ENCODE results near the gene ZNF555.
A peak's percentile ranks its signal among the peaks of the same experiment; 100 is the strongest.

Gene ZNF555

GRCh38 chr19:2841855-2842574 is 740 bp downstream of the ZNF555 start:
- no peaks in the 10 kb centered on the region for H3K27me3 ChIP-seq (ENCODE audit: control insufficient read depth, insufficient read depth, low read length)
- H3K4me1 ChIP-seq = no peaks in the 10 kb centered on the region
- peak overlapping the region; percentile 93 for H3K4me2 ChIP-seq (ENCODE audit: low read length)
- no peaks in the 10 kb centered on the region for H3K36me3 ChIP-seq (ENCODE audit: control insufficient read depth, insufficient read depth, low read length)
- peak overlapping the region; percentile 68 for H3K4me3 ChIP-seq (ENCODE audit: low read depth, low read length)
- peak overlapping the region; percentile 52 for H2AFZ ChIP-seq
- peak overlapping the region; percentile 57 for H3K9ac ChIP-seq
- H3K27ac ChIP-seq = no peak overlapping the region
- TF ChIP-seq, protein P1, sequence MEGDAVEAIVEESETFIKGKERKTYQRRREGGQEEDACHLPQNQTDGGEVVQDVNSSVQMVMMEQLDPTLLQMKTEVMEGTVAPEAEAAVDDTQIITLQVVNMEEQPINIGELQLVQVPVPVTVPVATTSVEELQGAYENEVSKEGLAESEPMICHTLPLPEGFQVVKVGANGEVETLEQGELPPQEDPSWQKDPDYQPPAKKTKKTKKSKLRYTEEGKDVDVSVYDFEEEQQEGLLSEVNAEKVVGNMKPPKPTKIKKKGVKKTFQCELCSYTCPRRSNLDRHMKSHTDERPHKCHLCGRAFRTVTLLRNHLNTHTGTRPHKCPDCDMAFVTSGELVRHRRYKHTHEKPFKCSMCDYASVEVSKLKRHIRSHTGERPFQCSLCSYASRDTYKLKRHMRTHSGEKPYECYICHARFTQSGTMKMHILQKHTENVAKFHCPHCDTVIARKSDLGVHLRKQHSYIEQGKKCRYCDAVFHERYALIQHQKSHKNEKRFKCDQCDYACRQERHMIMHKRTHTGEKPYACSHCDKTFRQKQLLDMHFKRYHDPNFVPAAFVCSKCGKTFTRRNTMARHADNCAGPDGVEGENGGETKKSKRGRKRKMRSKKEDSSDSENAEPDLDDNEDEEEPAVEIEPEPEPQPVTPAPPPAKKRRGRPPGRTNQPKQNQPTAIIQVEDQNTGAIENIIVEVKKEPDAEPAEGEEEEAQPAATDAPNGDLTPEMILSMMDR (IDR thresholded peaks at IDR 0.05) = no peak
- H3K79me2 ChIP-seq = peaks cover 13% of the 10 kb centered on the region
- H3K9me3 ChIP-seq (ENCODE audit: control insufficient read depth, low read length) = no peaks in the 10 kb centered on the region

DNA sequence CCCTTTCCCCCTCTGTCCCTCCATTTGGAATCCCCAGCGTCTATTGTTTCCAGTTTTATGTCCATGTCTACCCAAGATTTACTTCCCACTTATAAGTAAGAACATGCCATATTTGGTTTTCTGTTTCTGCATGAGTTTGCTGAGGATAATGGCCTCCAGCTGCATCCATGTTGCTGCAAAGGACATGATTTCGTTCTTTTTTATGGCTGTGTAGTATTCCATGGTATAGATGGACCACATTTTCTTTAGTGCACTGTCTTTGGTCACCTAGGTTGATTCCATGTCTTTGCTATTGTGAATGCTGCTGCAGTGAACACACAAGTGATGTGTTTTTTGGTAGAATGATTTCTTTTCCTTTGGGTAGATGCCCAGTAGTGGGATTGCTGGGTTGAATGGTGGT is 3.8 kb downstream of the ZNF555 start:
- Histone ChIP-seq H3K27me3 (ENCODE audit: control insufficient read depth, insufficient read depth, low read length) (no peaks in the 10 kb centered on the region), H3K4me1 (no peaks in the 10 kb centered on the region), H3K4me3 (ENCODE audit: low read depth, low read length) (no peak overlapping the region), H3K9me3 (ENCODE audit: control insufficient read depth, low read length) (no peaks in the 10 kb centered on the region), H3K9ac (no peak overlapping the region), H3K36me3 (ENCODE audit: control insufficient read depth, insufficient read depth, low read length) (no peaks in the 10 kb centered on the region), H3K4me2 (ENCODE audit: low read length) (no peak overlapping the region), H2AFZ (no peak overlapping the region), H3K79me2 (peaks cover 13% of the 10 kb centered on the region), H3K27ac (no peak overlapping the region)
- TF ChIP-seq, protein P1 (IDR thresholded peaks at IDR 0.05) = no peak

- no peaks in the 10 kb centered on the region for H3K4me1 ChIP-seq
- H3K4me3 ChIP-seq (ENCODE audit: low read depth, low read length) = no peak overlapping the region
- H3K9me3 ChIP-seq (ENCODE audit: control insufficient read depth, low read length) = no peaks in the 10 kb centered on the region
- H3K9ac ChIP-seq = no peak overlapping the region
- no peak overlapping the region for H3K4me2 ChIP-seq (ENCODE audit: low read length)
- TF ChIP-seq, protein P1 (IDR thresholded peaks at IDR 0.05) = no peak
- no peak overlapping the region for H3K27ac ChIP-seq
- H2AFZ ChIP-seq = no peak overlapping the region
- H3K36me3 ChIP-seq (ENCODE audit: control insufficient read depth, insufficient read depth, low read length) = peaks cover 2% of the 10 kb centered on the region
- H3K27me3 ChIP-seq (ENCODE audit: control insufficient read depth, insufficient read depth, low read length) = no peaks in the 10 kb centered on the region
- peaks cover 13% of the 10 kb centered on the region for H3K79me2 ChIP-seq
Observed at GRCh38 chr19:2846180-2846894, 5.1 kb downstream of the ZNF555 start.

DNA sequence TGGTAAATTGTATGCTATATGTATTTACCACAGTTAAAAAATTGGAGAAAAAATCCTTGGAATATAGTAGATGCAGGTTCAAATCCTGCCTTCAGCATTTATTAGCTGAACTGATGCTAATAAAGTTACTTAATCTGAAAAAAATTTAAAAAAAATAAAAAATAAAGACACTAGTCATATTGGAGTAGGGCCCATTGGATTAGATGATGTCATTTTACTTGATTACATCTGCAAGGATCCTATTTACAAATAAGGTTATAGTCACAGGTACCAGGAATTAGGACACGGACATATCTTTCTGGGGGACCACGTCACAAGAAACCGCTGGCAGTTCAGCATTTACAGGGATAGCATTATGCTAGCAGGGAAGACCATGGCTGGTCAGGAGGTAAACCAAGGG is 6.2 kb downstream of the ZNF555 start:
- H3K9me3 ChIP-seq (ENCODE audit: control insufficient read depth, low read length) = peaks cover 4% of the 10 kb centered on the region
- H3K9ac ChIP-seq = no peak overlapping the region
- no peaks in the 10 kb centered on the region for H3K27me3 ChIP-seq (ENCODE audit: control insufficient read depth, insufficient read depth, low read length)
- H3K4me3 ChIP-seq (ENCODE audit: low read depth, low read length) = no peak overlapping the region
- H3K36me3 ChIP-seq (ENCODE audit: control insufficient read depth, insufficient read depth, low read length) = peaks cover 8% of the 10 kb centered on the region
- TF ChIP-seq, protein P1 (IDR thresholded peaks at IDR 0.05) = no peak
- H2AFZ ChIP-seq = no peak overlapping the region
- H3K4me2 ChIP-seq (ENCODE audit: low read length) = no peak overlapping the region
- H3K27ac ChIP-seq = no peak overlapping the region
- H3K4me1 ChIP-seq = no peaks in the 10 kb centered on the region
- peaks cover 5% of the 10 kb centered on the region for H3K79me2 ChIP-seq

Measured in parathyroid adenoma (tissue), 2 donors.